GM23338 (cell line): ENCODE data around the gene MROH2B. TPM values are rescaled to one million over a fixed set of nuclear protein-coding genes. Genes with fewer than 3 reads are reported as not detected.

Experiments
- ATAC-seq: fragments of 200-7000 bp; cut with Tn5 transposase; 3 replicates; pipeline ENCODE4 v1.9.1; 2020
- DNase-seq: peaks from one replicate; pipeline ENCODE4 v3.0.0-alpha.2; 2015; ENCODE audit warnings: low spot score
- H2AFZ ChIP-seq: fragments of 200-600 bp; sonication (generic); 2 replicates; pipeline ENCODE4 v1.8.0; 2016; ENCODE audit warnings: antibody characterized with exemption, mild to moderate bottlenecking, moderate library complexity
- H3F3A ChIP-seq: fragments of 200-600 bp; sonication (generic); replicated peaks from 2 replicates; pipeline ENCODE4 v1.8.0; 2017; ENCODE audit warnings: antibody characterized with exemption, mixed run types, low read depth
- H3K27ac ChIP-seq: fragments of 200-600 bp; sonication (generic); 2 replicates; pipeline ENCODE4 v1.6.1; 2016; ENCODE audit warnings: low read depth
- H3K27me3 ChIP-seq: fragments of 200-600 bp; sonication (generic); 2 replicates; pipeline ENCODE4 v1.8.0; 2016; ENCODE audit warnings: mild to moderate bottlenecking, mixed run types, moderate library complexity; ENCODE audit not compliant: insufficient read depth
- H3K36me3 ChIP-seq: fragments of 200-600 bp; sonication (generic); 2 replicates; pipeline ENCODE4 v1.8.0; 2016; ENCODE audit warnings: mild to moderate bottlenecking; ENCODE audit not compliant: insufficient read depth
- H3K4me1 ChIP-seq: fragments of 200-600 bp; sonication (generic); 2 replicates; pipeline ENCODE4 v1.8.0; 2016; ENCODE audit warnings: mild to moderate bottlenecking, moderate library complexity; ENCODE audit not compliant: insufficient read depth
- H3K4me2 ChIP-seq: fragments of 200-600 bp; sonication (generic); 2 replicates; pipeline ENCODE4 v1.7.1; 2017; ENCODE audit warnings: mixed run types
- H3K4me3 ChIP-seq: fragments of 200-600 bp; sonication (generic); 2 replicates; pipeline ENCODE4 v1.6.1; 2016; ENCODE audit warnings: mixed run types
- H3K79me2 ChIP-seq: fragments of 200-600 bp; sonication (generic); replicated peaks from 2 replicates; pipeline ENCODE4 v1.8.0; 2017; ENCODE audit warnings: mild to moderate bottlenecking; ENCODE audit not compliant: insufficient read depth
- H3K9me2 ChIP-seq: fragments of 200-600 bp; sonication (generic); 2 replicates; pipeline ENCODE4 v1.8.0; 2017; ENCODE audit not compliant: insufficient read depth
- H4K20me1 ChIP-seq: fragments of 200-600 bp; sonication (generic); replicated peaks from 2 replicates; pipeline ENCODE4 v1.8.0; 2017; ENCODE audit warnings: mild to moderate bottlenecking; ENCODE audit not compliant: insufficient read depth
- H3K27ac Mint-ChIP-seq: 2 replicates; pipeline ENCODE4 v1.8.0; 2020; ENCODE audit warnings: inconsistent platforms, mild to moderate bottlenecking, moderate library complexity, mixed read lengths
- H3K27me3 Mint-ChIP-seq: 3 replicates; pipeline ENCODE4 v1.8.0; 2022; ENCODE audit warnings: low read depth, mild to moderate bottlenecking, moderate library complexity, mixed read lengths, inconsistent platforms; ENCODE audit not compliant: insufficient read depth, poor library complexity
- H3K36me3 Mint-ChIP-seq: 3 replicates; pipeline ENCODE4 v1.8.0; 2021; ENCODE audit warnings: low read depth, mild to moderate bottlenecking, inconsistent platforms, moderate library complexity, mixed read lengths
- H3K4me1 Mint-ChIP-seq: 3 replicates; pipeline ENCODE4 v1.8.0; 2020; ENCODE audit warnings: mild to moderate bottlenecking, inconsistent platforms, mixed read lengths
- H3K4me3 Mint-ChIP-seq: 3 replicates; pipeline ENCODE4 v1.8.0; 2021; ENCODE audit warnings: moderate library complexity, mild to moderate bottlenecking, inconsistent platforms, mixed read lengths
- H3K9me3 Mint-ChIP-seq: 3 replicates; pipeline ENCODE4 v1.8.0; 2020; ENCODE audit warnings: moderate library complexity, mild to moderate bottlenecking, inconsistent platforms, mixed read lengths
- CREB1 ChIP-seq: fragments of 250-450 bp; sonication (Bioruptor Pico); IDR thresholded peaks from 2 replicates; pipeline ENCODE4 v1.5.0; 2020; ENCODE audit warnings: low read depth, mild to moderate bottlenecking, moderate library complexity
- EZH2 ChIP-seq: fragments of 200-600 bp; sonication (generic); IDR thresholded peaks from one replicate; pipeline ENCODE4 v1.8.0; 2017; ENCODE audit warnings: antibody characterized with exemption, mild to moderate bottlenecking, low read depth; ENCODE audit not compliant: unreplicated experiment
- EZH2phosphoT487 ChIP-seq: fragments of 200-600 bp; sonication (generic); IDR thresholded peaks from one replicate; pipeline ENCODE4 v1.8.1; 2018; ENCODE audit warnings: antibody characterized with exemption; ENCODE audit not compliant: unreplicated experiment
- JUNB ChIP-seq: IDR thresholded peaks from one replicate; pipeline ENCODE4 v1.6.1; 2016; ENCODE audit warnings: antibody characterized with exemption; ENCODE audit not compliant: unreplicated experiment
- NANOG ChIP-seq: IDR thresholded peaks from 2 replicates; pipeline ENCODE4 v1.6.1; 2016; ENCODE audit warnings: antibody characterized with exemption, borderline replicate concordance
- POLR2AphosphoS5 ChIP-seq: IDR thresholded peaks from 2 replicates; pipeline ENCODE4 v1.6.1; 2016; ENCODE audit warnings: antibody characterized with exemption, low read depth
- STAT1 ChIP-seq: IDR thresholded peaks from one replicate; pipeline ENCODE4 v1.6.1; 2016; ENCODE audit warnings: antibody characterized with exemption; ENCODE audit not compliant: unreplicated experiment
- ZNF114 ChIP-seq: fragments of 250-450 bp; sonication (Bioruptor Pico); IDR thresholded peaks from 2 replicates; pipeline ENCODE4 v1.5.0; 2020; ENCODE audit warnings: mild to moderate bottlenecking, moderate library complexity
- ZNF331 ChIP-seq: fragments of 250-450 bp; sonication (Bioruptor Pico); IDR thresholded peaks from 2 replicates; pipeline ENCODE4 v1.5.0; 2020; ENCODE audit warnings: low read depth, mild to moderate bottlenecking, moderate library complexity
- polyA plus RNA-seq: library from polyadenylated mRNA; unstranded; fragments of >200 nt; fragmentation: Nextera tagmentation; extraction: Ambion mirVana; gene quantifications from 2 replicates; pipeline ENCODE4 v1.2.1, GENCODE V29; 2016
- total RNA-seq: library from RNA; depleted of rRNA; stranded (reverse); fragments of >200 nt; shearing (Covaris generic); gene quantifications from 2 replicates; pipeline ENCODE4 v1.2.3, GENCODE V29; 2014
- TF ChIP-seq, protein P1 (sequence below): IDR thresholded peaks from 2 replicates; pipeline ENCODE4 v1.6.1; 2016; ENCODE audit warnings: antibody characterized with exemption
- TF ChIP-seq, protein P2 (sequence below): fragments of 250-450 bp; sonication (Bioruptor Pico); IDR thresholded peaks from 2 replicates; pipeline ENCODE4 v1.5.0; 2020; ENCODE audit warnings: mild to moderate bottlenecking, moderate library complexity
- TF ChIP-seq, protein P3 (sequence below), 2 experiments: fragments of 200-600 bp in 1 of 2; sonication (generic) in 1 of 2; conservative IDR thresholded peaks; 2 replicates each; pipeline versions ENCODE4 v1.5.1 to v1.6.1; 2016 to 2017; ENCODE audit warnings: antibody characterized with exemption in 2 of 2, low read depth in 2 of 2, mild to moderate bottlenecking in 2 of 2, moderate library complexity in 1 of 2

MROH2B gene
- total and polyA plus RNA-seq, 2 experiments from 2014 or later: not detected

DNA sequence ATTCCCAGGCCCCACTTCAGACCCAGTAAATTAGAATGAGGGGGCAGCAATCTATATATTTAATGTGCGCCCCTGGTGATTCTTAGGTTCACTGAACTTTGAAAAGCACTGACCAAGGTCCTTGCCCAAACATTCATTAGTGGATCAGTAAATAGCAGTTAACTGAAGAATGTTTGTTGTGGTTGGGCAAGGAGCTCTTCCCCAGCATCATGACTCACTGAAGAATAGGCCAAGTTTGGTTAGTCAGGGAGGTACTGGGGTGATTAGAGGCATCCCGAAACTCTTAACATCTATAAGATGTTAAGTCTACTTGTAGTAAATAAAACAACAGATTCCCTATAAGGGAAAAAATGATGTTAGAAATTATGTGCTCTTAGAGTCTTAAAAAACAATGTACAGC lies 833 bp upstream of the MROH2B start (continued):
- TF ChIP-seq EZH2: no peak

DNA sequence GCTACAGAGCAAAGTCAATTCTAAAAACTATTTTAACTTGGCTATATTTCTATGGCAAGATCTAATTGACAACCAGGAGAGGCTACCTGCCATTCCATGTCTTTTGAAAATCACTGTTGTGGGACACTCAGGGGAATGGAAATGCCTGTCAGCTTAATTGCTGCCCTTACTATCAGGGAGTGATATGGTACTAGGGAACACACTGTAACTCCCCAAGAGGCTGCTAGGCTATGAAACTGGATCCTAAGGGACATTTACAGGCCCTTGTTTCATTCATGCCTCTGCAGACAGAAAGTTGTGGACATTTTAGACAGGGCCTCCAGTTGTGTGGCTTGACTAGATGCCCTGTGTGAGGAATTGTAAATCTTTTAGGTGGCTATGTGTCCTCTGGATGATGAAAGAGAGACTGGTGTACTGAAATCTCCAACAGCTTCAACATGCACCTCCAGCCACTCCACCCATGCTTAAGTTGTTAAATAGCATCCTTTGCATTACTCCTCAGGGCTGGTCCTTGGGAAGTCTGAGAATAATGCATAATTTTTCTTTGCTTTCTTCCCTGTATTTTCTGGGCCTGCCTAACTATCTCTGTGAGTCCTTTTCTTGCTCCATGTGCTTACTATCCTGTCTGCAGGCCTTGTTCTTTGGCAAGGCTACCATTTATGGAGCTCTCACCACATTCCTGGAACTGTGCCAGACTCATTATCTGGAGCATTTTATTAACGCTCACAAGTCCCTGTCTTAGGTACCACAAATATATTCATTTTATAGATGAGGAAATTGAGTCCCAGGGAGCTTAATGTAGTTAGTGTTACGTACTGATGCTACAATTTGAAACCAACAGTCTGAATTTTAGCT lies 3.2 kb downstream of the MROH2B start:
- DNase-seq (no peak), ATAC-seq (no peak)
- H3K9me3 Mint-ChIP-seq: no peaks in the 10 kb centered on the region
- Histone ChIP-seq H2AFZ (0 out of 2 replicates have a peak overlapping the region, but pooled peaks have one; percentile 54), H3K27ac (no peak overlapping the region), H3K4me1 (peaks cover 18% of the 10 kb centered on the region), H3K4me2 (no peak overlapping the region), H3K27me3 (no peaks in the 10 kb centered on the region), H3K9me2 (no peaks in the 10 kb centered on the region), H3F3A (no peaks in the 10 kb centered on the region), H4K20me1 (no peaks in the 10 kb centered on the region), H3K36me3 (no peaks in the 10 kb centered on the region), H3K4me3 (no peak overlapping the region), H3K79me2 (no peaks in the 10 kb centered on the region)
- no peak overlapping the region for H3K4me3 Mint-ChIP-seq
- peaks cover 25% of the 10 kb centered on the region; the same call in 2 of the 3 replicates for H3K4me1 Mint-ChIP-seq
- no peaks in the 10 kb centered on the region for H3K27me3 Mint-ChIP-seq
- no peak overlapping the region for H3K27ac Mint-ChIP-seq
- H3K36me3 Mint-ChIP-seq: no peaks in the 10 kb centered on the region
- no peak for TF ChIP-seq JUNB
- no peak for TF ChIP-seq ZNF114 (CRISPR knock-in tag)
- TF ChIP-seq POLR2AphosphoS5: no peak
- no peak for TF ChIP-seq EZH2phosphoT487
- TF ChIP-seq, protein P1, sequence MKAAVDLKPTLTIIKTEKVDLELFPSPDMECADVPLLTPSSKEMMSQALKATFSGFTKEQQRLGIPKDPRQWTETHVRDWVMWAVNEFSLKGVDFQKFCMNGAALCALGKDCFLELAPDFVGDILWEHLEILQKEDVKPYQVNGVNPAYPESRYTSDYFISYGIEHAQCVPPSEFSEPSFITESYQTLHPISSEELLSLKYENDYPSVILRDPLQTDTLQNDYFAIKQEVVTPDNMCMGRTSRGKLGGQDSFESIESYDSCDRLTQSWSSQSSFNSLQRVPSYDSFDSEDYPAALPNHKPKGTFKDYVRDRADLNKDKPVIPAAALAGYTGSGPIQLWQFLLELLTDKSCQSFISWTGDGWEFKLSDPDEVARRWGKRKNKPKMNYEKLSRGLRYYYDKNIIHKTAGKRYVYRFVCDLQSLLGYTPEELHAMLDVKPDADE: no peak
- no peak for TF ChIP-seq CREB1 (CRISPR knock-in tag)
- no peak for TF ChIP-seq EZH2
- no peak for TF ChIP-seq ZNF331 (CRISPR knock-in tag)
- TF ChIP-seq, protein P2, sequence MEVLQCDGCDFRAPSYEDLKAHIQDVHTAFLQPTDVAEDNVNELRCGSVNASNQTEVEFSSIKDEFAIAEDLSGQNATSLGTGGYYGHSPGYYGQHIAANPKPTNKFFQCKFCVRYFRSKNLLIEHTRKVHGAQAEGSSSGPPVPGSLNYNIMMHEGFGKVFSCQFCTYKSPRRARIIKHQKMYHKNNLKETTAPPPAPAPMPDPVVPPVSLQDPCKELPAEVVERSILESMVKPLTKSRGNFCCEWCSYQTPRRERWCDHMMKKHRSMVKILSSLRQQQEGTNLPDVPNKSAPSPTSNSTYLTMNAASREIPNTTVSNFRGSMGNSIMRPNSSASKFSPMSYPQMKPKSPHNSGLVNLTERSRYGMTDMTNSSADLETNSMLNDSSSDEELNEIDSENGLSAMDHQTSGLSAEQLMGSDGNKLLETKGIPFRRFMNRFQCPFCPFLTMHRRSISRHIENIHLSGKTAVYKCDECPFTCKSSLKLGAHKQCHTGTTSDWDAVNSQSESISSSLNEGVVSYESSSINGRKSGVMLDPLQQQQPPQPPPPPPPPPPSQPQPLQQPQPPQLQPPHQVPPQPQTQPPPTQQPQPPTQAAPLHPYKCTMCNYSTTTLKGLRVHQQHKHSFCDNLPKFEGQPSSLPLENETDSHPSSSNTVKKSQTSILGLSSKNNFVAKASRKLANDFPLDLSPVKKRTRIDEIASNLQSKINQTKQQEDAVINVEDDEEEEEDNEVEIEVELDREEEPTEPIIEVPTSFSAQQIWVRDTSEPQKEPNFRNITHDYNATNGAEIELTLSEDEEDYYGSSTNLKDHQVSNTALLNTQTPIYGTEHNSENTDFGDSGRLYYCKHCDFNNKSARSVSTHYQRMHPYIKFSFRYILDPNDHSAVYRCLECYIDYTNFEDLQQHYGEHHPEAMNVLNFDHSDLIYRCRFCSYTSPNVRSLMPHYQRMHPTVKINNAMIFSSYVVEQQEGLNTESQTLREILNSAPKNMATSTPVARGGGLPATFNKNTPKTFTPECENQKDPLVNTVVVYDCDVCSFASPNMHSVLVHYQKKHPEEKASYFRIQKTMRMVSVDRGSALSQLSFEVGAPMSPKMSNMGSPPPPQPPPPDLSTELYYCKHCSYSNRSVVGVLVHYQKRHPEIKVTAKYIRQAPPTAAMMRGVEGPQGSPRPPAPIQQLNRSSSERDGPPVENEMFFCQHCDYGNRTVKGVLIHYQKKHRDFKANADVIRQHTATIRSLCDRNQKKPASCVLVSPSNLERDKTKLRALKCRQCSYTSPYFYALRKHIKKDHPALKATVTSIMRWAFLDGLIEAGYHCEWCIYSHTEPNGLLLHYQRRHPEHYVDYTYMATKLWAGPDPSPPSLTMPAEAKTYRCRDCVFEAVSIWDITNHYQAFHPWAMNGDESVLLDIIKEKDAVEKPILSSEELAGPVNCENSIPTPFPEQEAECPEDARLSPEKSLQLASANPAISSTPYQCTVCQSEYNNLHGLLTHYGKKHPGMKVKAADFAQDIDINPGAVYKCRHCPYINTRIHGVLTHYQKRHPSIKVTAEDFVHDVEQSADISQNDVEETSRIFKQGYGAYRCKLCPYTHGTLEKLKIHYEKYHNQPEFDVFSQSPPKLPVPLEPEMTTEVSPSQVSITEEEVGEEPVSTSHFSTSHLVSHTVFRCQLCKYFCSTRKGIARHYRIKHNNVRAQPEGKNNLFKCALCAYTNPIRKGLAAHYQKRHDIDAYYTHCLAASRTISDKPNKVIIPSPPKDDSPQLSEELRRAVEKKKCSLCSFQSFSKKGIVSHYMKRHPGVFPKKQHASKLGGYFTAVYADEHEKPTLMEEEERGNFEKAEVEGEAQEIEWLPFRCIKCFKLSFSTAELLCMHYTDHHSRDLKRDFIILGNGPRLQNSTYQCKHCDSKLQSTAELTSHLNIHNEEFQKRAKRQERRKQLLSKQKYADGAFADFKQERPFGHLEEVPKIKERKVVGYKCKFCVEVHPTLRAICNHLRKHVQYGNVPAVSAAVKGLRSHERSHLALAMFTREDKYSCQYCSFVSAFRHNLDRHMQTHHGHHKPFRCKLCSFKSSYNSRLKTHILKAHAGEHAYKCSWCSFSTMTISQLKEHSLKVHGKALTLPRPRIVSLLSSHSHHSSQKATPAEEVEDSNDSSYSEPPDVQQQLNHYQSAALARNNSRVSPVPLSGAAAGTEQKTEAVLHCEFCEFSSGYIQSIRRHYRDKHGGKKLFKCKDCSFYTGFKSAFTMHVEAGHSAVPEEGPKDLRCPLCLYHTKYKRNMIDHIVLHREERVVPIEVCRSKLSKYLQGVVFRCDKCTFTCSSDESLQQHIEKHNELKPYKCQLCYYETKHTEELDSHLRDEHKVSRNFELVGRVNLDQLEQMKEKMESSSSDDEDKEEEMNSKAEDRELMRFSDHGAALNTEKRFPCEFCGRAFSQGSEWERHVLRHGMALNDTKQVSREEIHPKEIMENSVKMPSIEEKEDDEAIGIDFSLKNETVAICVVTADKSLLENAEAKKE (CRISPR knock-in tag): no peak
- no peak for TF ChIP-seq NANOG
- TF ChIP-seq, protein P3, sequence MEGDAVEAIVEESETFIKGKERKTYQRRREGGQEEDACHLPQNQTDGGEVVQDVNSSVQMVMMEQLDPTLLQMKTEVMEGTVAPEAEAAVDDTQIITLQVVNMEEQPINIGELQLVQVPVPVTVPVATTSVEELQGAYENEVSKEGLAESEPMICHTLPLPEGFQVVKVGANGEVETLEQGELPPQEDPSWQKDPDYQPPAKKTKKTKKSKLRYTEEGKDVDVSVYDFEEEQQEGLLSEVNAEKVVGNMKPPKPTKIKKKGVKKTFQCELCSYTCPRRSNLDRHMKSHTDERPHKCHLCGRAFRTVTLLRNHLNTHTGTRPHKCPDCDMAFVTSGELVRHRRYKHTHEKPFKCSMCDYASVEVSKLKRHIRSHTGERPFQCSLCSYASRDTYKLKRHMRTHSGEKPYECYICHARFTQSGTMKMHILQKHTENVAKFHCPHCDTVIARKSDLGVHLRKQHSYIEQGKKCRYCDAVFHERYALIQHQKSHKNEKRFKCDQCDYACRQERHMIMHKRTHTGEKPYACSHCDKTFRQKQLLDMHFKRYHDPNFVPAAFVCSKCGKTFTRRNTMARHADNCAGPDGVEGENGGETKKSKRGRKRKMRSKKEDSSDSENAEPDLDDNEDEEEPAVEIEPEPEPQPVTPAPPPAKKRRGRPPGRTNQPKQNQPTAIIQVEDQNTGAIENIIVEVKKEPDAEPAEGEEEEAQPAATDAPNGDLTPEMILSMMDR (conservative IDR thresholded peaks at IDR 0.05; ENCODE audit: low read depth in 2 of 2): no peak
- TF ChIP-seq STAT1: no peak
